H1 (cell line): ENCODE data around the gene CCDC141. TPM values are rescaled to one million over a fixed set of nuclear protein-coding genes. Genes with fewer than 3 reads are reported as not detected.

Source experiments
- ASH2L ChIP-seq: fragments of 200-600, 300-600 bp; sonication (generic); IDR thresholded peaks from one replicate; pipeline ENCODE4 v1.7.1; 2017; ENCODE audit warnings: low read length
- ATF2 ChIP-seq: IDR thresholded peaks from 2 replicates; pipeline ENCODE4 v1.6.1; 2012; ENCODE audit warnings: low read length, inconsistent platforms
- CTCF ChIP-seq, 3 experiments: IDR thresholded peaks; 1 replicate in 2 of 3; 2 replicates in 1 of 3; pipeline versions ENCODE4 v1.5.1 to v1.6.1; 2011; ENCODE audit warnings: low read length in 3 of 3, mild to moderate bottlenecking in 3 of 3, inconsistent platforms in 2 of 3, low read depth in 1 of 3, moderate library complexity in 1 of 3; ENCODE audit not compliant: insufficient read depth in 1 of 3; ENCODE audit errors: control extremely low read depth in 1 of 3
- E2F6 ChIP-seq: IDR thresholded peaks from 2 replicates; pipeline ENCODE4 v1.6.1; 2012; ENCODE audit warnings: inconsistent platforms
- EZH2 ChIP-seq: fragments of 200-600 bp; sonication (generic); IDR thresholded peaks from 2 replicates; pipeline ENCODE4 v1.7.1; 2012; ENCODE audit warnings: low read depth, mild to moderate bottlenecking, moderate library complexity, low read length, inconsistent platforms; ENCODE audit not compliant: severe bottlenecking
- FOSL1 ChIP-seq: IDR thresholded peaks from 2 replicates; pipeline ENCODE4 v1.6.1; 2011; ENCODE audit warnings: mild to moderate bottlenecking, low read depth, low read length, moderate library complexity; ENCODE audit not compliant: insufficient read depth
- GABPA ChIP-seq: IDR thresholded peaks from 2 replicates; pipeline ENCODE4 v1.6.1; 2011; ENCODE audit warnings: mild to moderate bottlenecking, low read length, moderate library complexity, borderline replicate concordance; ENCODE audit not compliant: insufficient read depth
- JUN ChIP-seq: IDR thresholded peaks from 2 replicates; pipeline ENCODE4 v1.6.1; 2011; ENCODE audit warnings: low read depth, mild to moderate bottlenecking, improper control_type of control experiment, low read length
- JUND ChIP-seq: IDR thresholded peaks from 2 replicates; pipeline ENCODE4 v1.6.1; 2011; ENCODE audit warnings: mild to moderate bottlenecking, improper control_type of control experiment, low read length
- polyA plus RNA-seq, 7 experiments: library from polyadenylated mRNA; depleted of rRNA in 3 of 7; stranded (reverse) in 5 of 7; unstranded in 2 of 7; fragments of >200 nt in 5 of 7; fragments of 200-250 nt in 2 of 7; gene quantifications; 1 replicate in 5 of 7; 2 replicates in 1 of 7; 4 replicates in 1 of 7; pipeline versions ENCODE4 v1.2.1 to v1.2.3, GENCODE V29; 2011 to 2013; ENCODE audit warnings: missing spikeins in 2 of 7, mixed read lengths in 2 of 7
- total RNA-seq: library from RNA; stranded (reverse); fragmentation: NEBNext Ultra II Directional; extraction: Animal tissue kit (Norgen Biotek cat#: 25700); gene quantifications from 2 replicates; pipeline ENCODE4 v1.2.1, GENCODE V29; 2021
- TF ChIP-seq, protein P1 (sequence below): IDR thresholded peaks from 2 replicates; pipeline ENCODE4 v1.6.1; 2011; ENCODE audit warnings: low read length, improper control_type of control experiment

Gene CCDC141
- total and polyA plus RNA-seq, 2 of the 8 experiments (the other 6 are each of a cell fraction or from before 2014, with no cell fraction given), result 0.56 to 21.6 TPM

GRCh38 chr2:179049546-179050311 lies at the start of gene CCDC141 (continued):
- TF ChIP-seq CTCF (IDR thresholded peaks at IDR 0.05; ENCODE audit: control extremely low read depth in 1 of 3, insufficient read depth in 1 of 3, low read depth in 1 of 3, low read length in 3 of 3) (no peak), ATF2 (no peak), JUN (no peak), FOSL1 (no peak), ASH2L (no peak), GABPA (no peak), E2F6 (no peak), EZH2 (no peak), JUND (no peak)
- TF ChIP-seq, protein P1, sequence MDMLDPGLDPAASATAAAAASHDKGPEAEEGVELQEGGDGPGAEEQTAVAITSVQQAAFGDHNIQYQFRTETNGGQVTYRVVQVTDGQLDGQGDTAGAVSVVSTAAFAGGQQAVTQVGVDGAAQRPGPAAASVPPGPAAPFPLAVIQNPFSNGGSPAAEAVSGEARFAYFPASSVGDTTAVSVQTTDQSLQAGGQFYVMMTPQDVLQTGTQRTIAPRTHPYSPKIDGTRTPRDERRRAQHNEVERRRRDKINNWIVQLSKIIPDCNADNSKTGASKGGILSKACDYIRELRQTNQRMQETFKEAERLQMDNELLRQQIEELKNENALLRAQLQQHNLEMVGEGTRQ, result no peak
